ENCODE results near the gene HAL. TPM values are rescaled to one million over a fixed set of nuclear protein-coding genes. Genes with fewer than 3 reads are reported as not detected.

Gene HAL
- total RNA-seq, 1 experiment from 2014 or later, result 1.8 TPM

- Histone ChIP-seq H3K36me3 (ENCODE audit: control insufficient read depth in 1 of 2, insufficient read depth in 2 of 2, low read length in 2 of 2) (peaks cover 20 to 66% of the 10 kb centered on the region in 2 experiments; a peak in 3 of 4 replicates), H2AFZ (ENCODE audit: low read depth, low read length, poor library complexity, severe bottlenecking) (no peak overlapping the region), H4K20me1 (ENCODE audit: insufficient read depth) (no peaks in the 10 kb centered on the region), H3K4me2 (ENCODE audit: low read length) (no peak overlapping the region), H3K4me1 (ENCODE audit: control insufficient read depth in 1 of 2, insufficient read depth in 2 of 2, low read length in 2 of 2) (no peaks in the 10 kb centered on the region), H3K27ac (ENCODE audit: low read depth, low read length) (no peak overlapping the region), H3K9me2 (ENCODE audit: insufficient read depth) (no peaks in the 10 kb centered on the region), H3K9me3 (ENCODE audit: control insufficient read depth in 1 of 2, insufficient read depth in 1 of 2, low read depth in 1 of 2, low read length in 2 of 2) (no peaks in the 10 kb centered on the region), H3K9ac (ENCODE audit: low read length) (no peak overlapping the region), H3K27me3 (ENCODE audit: insufficient read depth, low read length) (no peaks in the 10 kb centered on the region), H3K4me3 (replicated peaks in 1 of 2; ENCODE audit: low read depth in 1 of 2, low read length in 2 of 2) (no peak overlapping the region), H3K79me2 (ENCODE audit: insufficient read depth, low read length) (no peaks in the 10 kb centered on the region)
- no peak for ATAC-seq
- CTCF ChIA-PET, result no interaction called here
- DNase-seq (ENCODE audit: low read depth, low spot score), result no peak
- TF ChIP-seq, protein P1, sequence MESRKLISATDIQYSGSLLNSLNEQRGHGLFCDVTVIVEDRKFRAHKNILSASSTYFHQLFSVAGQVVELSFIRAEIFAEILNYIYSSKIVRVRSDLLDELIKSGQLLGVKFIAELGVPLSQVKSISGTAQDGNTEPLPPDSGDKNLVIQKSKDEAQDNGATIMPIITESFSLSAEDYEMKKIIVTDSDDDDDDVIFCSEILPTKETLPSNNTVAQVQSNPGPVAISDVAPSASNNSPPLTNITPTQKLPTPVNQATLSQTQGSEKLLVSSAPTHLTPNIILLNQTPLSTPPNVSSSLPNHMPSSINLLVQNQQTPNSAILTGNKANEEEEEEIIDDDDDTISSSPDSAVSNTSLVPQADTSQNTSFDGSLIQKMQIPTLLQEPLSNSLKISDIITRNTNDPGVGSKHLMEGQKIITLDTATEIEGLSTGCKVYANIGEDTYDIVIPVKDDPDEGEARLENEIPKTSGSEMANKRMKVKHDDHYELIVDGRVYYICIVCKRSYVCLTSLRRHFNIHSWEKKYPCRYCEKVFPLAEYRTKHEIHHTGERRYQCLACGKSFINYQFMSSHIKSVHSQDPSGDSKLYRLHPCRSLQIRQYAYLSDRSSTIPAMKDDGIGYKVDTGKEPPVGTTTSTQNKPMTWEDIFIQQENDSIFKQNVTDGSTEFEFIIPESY (IDR thresholded peaks at IDR 0.05; ENCODE audit: extremely low read depth, insufficient replicate concordance, low read length), result no peak
- TF ChIP-seq CBX3 (IDR thresholded peaks at IDR 0.05; ENCODE audit: low read depth), result no peak
- TF ChIP-seq POLR2AphosphoS5 (IDR thresholded peaks at IDR 0.05; ENCODE audit: low read depth, low read length), result no peak
- TF ChIP-seq CTCF (IDR thresholded peaks at IDR 0.05 in 2 of 3, conservative IDR thresholded peaks at IDR 0.05 in 1 of 3; ENCODE audit: borderline replicate concordance in 1 of 3, insufficient read depth in 1 of 3, low read depth in 2 of 3, low read length in 2 of 3), result no peak
- POLR2A ChIA-PET, result no interaction called here
- BruUV-seq (replicated peaks), result no TSS peak
- intact Hi-C loops (cut with micrococcal nuclease), result no loop called here
- RAD21 ChIA-PET (ENCODE audit: low non-redundant PET in 1 of 2, low total read pairs in 2 of 2, uncharacterized antibody in 2 of 2, unreplicated experiment in 2 of 2), result interaction anchor here in 1 of 2 experiments (0.5 kb wide), 1 partner anchor 126 kb away, joined by 3 read pairs; no protein-coding TSS in a partner anchor
Observed at GRCh38 chr12:96006727-96007126, 10.6 kb upstream of the HAL start.
